22Rv1 (cell line): ENCODE measurements around the gene ZNF804A.

Source experiments
- H3K27ac ChIP-seq: fragments of 450-650 bp; 2 replicates; pipeline ENCODE4 v1.5.1; 2017
- CTCF ChIP-seq: fragments of 450-650 bp; IDR thresholded peaks from 2 replicates; pipeline ENCODE4 v1.5.1; 2017; ENCODE audit warnings: mild to moderate bottlenecking
- ZFX ChIP-seq: fragments of 450-650 bp; IDR thresholded peaks from 2 replicates; pipeline ENCODE4 v1.6.1; 2017; ENCODE audit warnings: antibody characterized with exemption, borderline replicate concordance

The ZNF804A gene

GRCh38 chr2:184696644-184697043, 98.3 kb downstream of the ZNF804A start:
- no peak overlapping the region for H3K27ac ChIP-seq
- TF ChIP-seq ZFX: no peak
- no peak for TF ChIP-seq CTCF

DNA sequence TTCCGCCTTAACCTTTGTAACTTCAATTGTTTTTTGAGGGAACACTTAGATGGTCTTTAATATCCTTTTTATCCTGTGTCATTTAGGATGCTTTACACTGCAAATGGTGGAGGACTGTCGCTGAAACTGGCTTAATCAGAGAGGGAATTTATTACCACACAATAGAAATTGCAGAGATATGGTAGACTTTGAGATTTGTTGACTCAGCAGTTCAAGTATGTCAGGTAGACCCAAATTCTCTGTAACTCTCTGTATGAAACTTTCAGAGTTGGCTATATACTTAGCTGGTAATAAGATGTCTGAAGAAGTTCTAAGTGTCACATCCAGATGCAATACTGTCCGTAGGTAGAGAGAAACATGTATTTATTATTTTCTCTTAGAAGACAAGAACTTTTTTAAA, 100.1 kb downstream of the ZNF804A start:
- no peak overlapping the region for H3K27ac ChIP-seq
- no peak for TF ChIP-seq CTCF

DNA sequence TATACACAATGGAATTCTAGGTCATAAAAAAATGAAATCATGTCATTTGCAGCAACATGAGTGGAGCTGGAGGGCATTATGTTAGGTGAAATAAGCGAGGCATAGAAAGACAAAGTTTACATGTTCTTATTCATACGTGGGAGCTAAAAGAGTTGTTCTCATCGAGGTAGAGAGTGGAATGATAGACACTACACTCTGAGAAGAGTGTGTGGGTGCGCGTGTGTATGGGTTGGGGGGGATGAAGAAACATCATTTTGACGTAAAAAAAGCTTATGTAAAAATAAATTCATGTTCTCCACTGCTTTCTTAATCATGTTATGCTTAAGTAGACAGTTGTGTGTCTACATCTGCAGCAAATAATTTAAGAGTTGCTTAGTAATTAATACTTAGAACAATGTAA, 123.6 kb downstream of the ZNF804A start:
- no peak for TF ChIP-seq ZFX
- no peak for TF ChIP-seq CTCF
- no peak overlapping the region for H3K27ac ChIP-seq

DNA sequence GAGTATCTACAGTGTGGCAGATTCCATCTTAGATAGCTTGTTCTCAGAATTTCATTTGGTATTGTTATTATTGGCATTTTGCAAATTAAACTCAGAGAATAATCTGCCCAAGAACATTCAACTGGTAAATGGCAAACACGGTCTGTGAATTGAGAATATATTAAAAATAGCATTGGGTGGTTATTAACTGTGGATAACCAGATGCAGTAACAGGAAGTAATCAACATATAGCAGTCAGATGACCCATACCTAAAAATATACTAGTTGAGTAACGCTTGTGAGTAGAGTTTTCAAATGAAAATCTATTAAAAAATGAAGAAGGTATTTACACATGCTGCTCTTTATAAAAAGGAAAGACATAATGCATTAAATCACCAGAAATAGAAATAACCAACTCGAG, 129.5 kb downstream of the ZNF804A start:
- no peak overlapping the region for H3K27ac ChIP-seq
- TF ChIP-seq CTCF (no peak), ZFX (no peak)

GRCh38 chr2:184728411-184728810, 130.1 kb downstream of the ZNF804A start:
- no peak for TF ChIP-seq ZFX
- TF ChIP-seq CTCF: no peak
- no peak overlapping the region for H3K27ac ChIP-seq

- H3K27ac ChIP-seq: no peak overlapping the region
Measured at GRCh38 chr2:184729581-184729980, 131.3 kb downstream of the ZNF804A start.

GRCh38 chr2:184730288-184730687, 132.0 kb downstream of the ZNF804A start:
- TF ChIP-seq CTCF: no peak
- no peak for TF ChIP-seq ZFX
- H3K27ac ChIP-seq: no peak overlapping the region

More at GRCh38 chr2:184729581-184729980, 131.3 kb downstream of the ZNF804A start:
- TF ChIP-seq CTCF (no peak), ZFX (no peak)
